GM18909 (cell line): ENCODE data around the gene MEFV.

ENCODE experiments used
- ATAC-seq: cut with Tn5 transposase; IDR thresholded peaks from one replicate; pipeline ENCODE4 v1.9.1; 2021; ENCODE audit warnings: mild to moderate bottlenecking; ENCODE audit not compliant: unreplicated experiment, poor library complexity

The MEFV gene, protein sequence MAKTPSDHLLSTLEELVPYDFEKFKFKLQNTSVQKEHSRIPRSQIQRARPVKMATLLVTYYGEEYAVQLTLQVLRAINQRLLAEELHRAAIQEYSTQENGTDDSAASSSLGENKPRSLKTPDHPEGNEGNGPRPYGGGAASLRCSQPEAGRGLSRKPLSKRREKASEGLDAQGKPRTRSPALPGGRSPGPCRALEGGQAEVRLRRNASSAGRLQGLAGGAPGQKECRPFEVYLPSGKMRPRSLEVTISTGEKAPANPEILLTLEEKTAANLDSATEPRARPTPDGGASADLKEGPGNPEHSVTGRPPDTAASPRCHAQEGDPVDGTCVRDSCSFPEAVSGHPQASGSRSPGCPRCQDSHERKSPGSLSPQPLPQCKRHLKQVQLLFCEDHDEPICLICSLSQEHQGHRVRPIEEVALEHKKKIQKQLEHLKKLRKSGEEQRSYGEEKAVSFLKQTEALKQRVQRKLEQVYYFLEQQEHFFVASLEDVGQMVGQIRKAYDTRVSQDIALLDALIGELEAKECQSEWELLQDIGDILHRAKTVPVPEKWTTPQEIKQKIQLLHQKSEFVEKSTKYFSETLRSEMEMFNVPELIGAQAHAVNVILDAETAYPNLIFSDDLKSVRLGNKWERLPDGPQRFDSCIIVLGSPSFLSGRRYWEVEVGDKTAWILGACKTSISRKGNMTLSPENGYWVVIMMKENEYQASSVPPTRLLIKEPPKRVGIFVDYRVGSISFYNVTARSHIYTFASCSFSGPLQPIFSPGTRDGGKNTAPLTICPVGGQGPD

GRCh38 chr16:3256146-3256865 is at the start of gene MEFV:
TSS of gene MEFV (minus strand) at chr16:3256633. CDS start at chr16:3256587, 46 bp downstream.
- ATAC-seq, result no peak

- no peak for ATAC-seq
Measured at GRCh38 chr16:3306078-3306477, 49.6 kb upstream of the MEFV start.

GRCh38 chr16:3305109-3306068 is 49.0 kb upstream of the MEFV start, which contains the start of the genes TIGD7 and ZNF75A:
TSS of gene TIGD7 (minus strand) at chr16:3305430. CDS start at chr16:3300614, 4,816 bp downstream.
TSS of gene ZNF75A (plus strand) at chr16:3305497. CDS start at chr16:3308429, 2,932 bp downstream.
- ATAC-seq, result peak; percentile 95

DNA sequence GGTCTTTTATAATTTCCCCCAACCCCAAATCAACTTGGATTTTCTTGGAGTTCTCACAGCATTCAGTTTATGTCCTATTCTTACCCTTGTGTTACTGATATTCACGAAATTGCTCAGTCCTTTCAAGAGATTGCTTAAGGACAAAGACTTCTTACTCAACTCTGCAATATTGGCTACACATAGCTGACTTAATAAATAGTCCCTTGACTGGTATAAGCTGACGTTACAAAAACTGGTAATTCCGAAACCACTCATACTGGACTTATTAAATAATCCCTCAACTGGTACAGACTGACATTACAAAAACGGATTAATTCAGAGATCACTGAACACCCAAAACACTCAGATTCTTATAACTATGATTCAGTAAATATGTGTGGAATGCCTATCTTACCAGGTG is 47.9 kb upstream of the MEFV start:
- ATAC-seq, result no peak

- no peak for ATAC-seq
Measured at GRCh38 chr16:3295783-3296182, 39.4 kb upstream of the MEFV start.

GRCh38 chr16:3295209-3295608 is 38.8 kb upstream of the MEFV start:
- ATAC-seq, result no peak

DNA sequence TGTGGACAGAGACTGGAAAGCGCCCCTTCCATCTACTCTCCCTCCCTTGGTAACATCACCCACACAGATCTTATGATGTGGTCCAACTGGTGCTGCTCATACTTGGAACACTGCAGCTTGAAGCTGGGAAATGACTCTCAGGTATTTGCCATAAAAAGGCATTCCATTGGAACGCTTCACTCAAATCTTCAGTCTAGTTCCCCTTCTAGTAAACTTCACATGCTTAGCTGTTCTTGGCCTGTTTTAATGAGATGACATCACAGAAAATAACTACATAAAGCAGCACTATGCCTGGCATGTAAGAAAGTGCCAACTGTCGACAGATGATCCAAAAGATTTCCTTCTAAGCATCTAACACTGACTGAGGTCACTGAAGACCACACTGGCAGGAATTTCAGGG is 36.2 kb upstream of the MEFV start:
- no peak for ATAC-seq

DNA sequence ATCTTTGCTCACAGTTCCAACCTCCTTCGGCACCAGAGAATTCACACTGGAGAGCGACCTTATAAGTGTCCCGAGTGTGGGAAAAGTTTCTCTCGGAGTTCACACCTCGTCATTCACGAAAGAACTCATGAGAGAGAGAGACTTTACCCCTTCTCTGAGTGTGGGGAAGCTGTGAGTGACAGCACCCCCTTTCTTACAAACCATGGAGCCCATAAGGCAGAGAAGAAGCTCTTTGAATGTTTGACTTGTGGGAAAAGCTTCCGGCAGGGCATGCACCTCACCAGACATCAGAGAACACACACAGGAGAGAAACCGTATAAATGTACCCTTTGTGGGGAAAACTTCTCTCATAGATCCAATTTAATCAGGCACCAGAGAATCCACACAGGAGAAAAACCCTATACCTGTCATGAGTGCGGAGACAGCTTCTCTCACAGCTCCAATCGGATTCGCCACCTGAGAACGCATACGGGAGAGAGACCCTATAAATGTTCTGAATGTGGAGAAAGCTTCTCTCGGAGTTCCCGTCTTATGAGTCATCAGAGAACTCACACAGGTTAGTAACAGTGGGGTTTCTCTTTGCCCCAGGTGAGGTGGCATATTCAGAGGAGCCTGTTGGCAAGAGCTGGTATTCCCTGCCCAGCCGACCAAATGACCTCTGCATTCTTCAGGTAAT is 33.7 kb upstream of the MEFV start:
- ATAC-seq, result no peak

GRCh38 chr16:3285131-3285530 is 28.7 kb upstream of the MEFV start:
- ATAC-seq, result no peak

- peak; percentile 3 for ATAC-seq
Measured at GRCh38 chr16:3283543-3284447, 27.4 kb upstream of the MEFV start.

GRCh38 chr16:3282730-3283542 is 26.5 kb upstream of the MEFV start, which contains the start of gene ZNF263:
TSS of gene ZNF263 (plus strand) at chr16:3283491. CDS start at chr16:3283819, 328 bp downstream.
- ATAC-seq, result peak; percentile 80

GRCh38 chr16:3282103-3282729 is 25.8 kb upstream of the MEFV start:
- ATAC-seq, result peak; percentile 34

DNA sequence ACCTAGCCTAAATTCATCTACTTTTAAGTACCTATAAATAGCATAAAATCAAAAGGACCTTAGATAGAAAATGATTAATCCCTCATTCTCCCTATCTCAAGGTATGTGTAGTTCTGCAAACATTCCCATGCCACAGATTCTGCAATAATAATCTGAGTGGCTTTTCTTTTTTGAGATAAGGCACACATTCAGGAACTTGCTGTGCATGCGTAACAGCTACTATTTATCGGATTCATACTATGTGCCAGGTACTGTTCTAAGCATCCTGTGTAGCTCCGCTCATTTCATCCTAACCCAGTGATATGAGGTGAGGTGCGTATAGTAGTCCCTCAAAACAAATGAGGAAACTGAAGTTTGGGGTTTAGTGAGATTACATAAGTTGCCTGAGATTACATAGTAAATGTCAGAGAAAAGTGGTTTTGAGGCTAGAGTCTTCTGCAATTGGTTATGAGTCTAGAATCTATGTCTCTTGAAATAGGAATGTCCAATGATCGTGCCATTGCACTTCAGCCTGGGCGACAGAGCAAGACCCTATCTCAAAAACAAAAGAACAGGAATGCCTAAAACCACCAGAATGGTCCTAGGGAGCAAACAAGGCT is 24.9 kb upstream of the MEFV start:
- no peak for ATAC-seq

- ATAC-seq, result no peak
Measured at GRCh38 chr16:3276679-3277078, 20.2 kb upstream of the MEFV start.

GRCh38 chr16:3274947-3275346 is 18.5 kb upstream of the MEFV start:
- no peak for ATAC-seq

DNA sequence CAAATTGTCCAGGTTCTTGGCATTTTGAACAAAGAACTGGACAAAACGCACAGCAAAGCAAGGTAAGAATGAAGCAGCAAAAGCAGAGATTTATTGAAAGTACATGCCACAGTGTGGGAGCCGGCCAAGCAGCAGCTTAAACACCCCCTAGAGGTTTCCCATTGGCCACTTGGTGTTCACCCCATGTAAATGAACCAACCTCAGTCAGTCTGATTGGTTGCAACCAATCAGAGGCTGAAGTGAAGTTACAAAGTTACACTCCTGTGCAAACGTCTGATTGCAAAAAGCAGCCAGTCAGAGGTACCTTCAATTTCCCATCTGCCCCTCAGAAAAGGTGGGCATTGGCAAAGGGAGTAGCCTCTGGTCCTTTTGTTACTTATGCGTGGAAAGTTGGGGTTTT is 18.1 kb upstream of the MEFV start:
- ATAC-seq, result no peak
